ENCODE measurements around the gene TTYH3. TPM values are rescaled to one million over a fixed set of nuclear protein-coding genes. Genes with fewer than 3 reads are reported as not detected.
A peak's percentile ranks its signal among the peaks of the same experiment; 100 is the strongest.

The TTYH3 gene
- total RNA-seq, 2 donors from 2014 or later, result 7.0 to 11.1 TPM

GRCh38 chr7:2613098-2613930 lies 18.5 kb upstream of the TTYH3 start:
- Histone ChIP-seq H3K4me3 (no peak overlapping the region), H3K27me3 (no peaks in the 10 kb centered on the region), H3K4me1 (peaks cover 0 to 52% of the 10 kb centered on the region in 2 donors), H3K36me3 (no peaks in the 10 kb centered on the region), H3K27ac (peak overlapping the region; percentile 74 to 87), H3K9me3 (no peaks in the 10 kb centered on the region)
- DNase-seq (ENCODE audit: low spot score), result no peak
- TF ChIP-seq, protein P1, sequence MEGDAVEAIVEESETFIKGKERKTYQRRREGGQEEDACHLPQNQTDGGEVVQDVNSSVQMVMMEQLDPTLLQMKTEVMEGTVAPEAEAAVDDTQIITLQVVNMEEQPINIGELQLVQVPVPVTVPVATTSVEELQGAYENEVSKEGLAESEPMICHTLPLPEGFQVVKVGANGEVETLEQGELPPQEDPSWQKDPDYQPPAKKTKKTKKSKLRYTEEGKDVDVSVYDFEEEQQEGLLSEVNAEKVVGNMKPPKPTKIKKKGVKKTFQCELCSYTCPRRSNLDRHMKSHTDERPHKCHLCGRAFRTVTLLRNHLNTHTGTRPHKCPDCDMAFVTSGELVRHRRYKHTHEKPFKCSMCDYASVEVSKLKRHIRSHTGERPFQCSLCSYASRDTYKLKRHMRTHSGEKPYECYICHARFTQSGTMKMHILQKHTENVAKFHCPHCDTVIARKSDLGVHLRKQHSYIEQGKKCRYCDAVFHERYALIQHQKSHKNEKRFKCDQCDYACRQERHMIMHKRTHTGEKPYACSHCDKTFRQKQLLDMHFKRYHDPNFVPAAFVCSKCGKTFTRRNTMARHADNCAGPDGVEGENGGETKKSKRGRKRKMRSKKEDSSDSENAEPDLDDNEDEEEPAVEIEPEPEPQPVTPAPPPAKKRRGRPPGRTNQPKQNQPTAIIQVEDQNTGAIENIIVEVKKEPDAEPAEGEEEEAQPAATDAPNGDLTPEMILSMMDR (IDR thresholded peaks at IDR 0.05), result peak in 1 of 2 donors; percentile 13

GRCh38 chr7:2613931-2614600 lies 17.7 kb upstream of the TTYH3 start:
- Histone ChIP-seq H3K4me1 (peaks cover 0 to 54% of the 10 kb centered on the region in 2 donors), H3K9me3 (no peaks in the 10 kb centered on the region), H3K4me3 (peak overlapping the region in 1 of 2 donors; percentile 15), H3K27me3 (no peaks in the 10 kb centered on the region), H3K36me3 (no peaks in the 10 kb centered on the region), H3K27ac (peak overlapping the region; percentile 74 to 87)
- TF ChIP-seq, protein P1 (IDR thresholded peaks at IDR 0.05), result no peak
- DNase-seq (ENCODE audit: low spot score), result no peak

DNA sequence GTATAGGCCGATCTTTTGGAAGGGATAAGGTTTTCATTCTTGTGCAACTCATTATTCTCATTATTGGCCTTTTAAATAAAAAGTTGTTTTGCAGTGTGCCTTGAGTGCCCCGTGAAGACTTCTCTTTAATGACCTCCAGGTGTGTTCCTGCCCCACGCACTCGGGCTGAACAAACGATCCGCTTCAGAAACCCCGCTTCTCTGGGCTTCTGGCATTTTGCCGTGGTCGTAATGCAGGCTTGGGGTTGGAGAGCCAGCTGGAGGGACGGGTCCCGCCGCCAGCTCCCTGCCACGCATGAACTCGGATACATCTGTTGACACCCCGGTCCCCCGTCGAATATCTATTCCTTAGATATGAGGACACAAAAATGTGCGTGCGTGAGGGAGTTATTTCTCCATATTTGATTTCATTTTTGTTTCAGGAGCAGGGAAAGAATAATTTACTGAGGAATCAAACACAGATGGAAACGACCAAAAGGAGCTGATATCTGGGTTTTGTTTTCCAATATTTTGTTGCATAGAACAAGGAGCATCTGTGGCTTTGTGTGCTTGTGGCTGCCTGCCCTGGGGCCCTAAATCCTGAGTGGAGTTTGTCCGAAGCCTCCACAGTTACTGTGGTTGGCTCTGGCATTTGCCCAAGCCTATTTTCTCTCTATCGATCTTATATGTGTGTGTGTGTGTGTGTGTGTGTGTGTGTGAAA lies 17.0 kb upstream of the TTYH3 start:
- no peaks in the 10 kb centered on the region for H3K27me3 ChIP-seq
- H3K4me1 ChIP-seq, result peaks cover 0 to 54% of the 10 kb centered on the region in 2 donors
- H3K9me3 ChIP-seq, result no peaks in the 10 kb centered on the region
- TF ChIP-seq, protein P1 (IDR thresholded peaks at IDR 0.05), result no peak
- H3K36me3 ChIP-seq, result no peaks in the 10 kb centered on the region
- no peak for DNase-seq (ENCODE audit: low spot score)
- H3K4me3 ChIP-seq, result peak overlapping the region in 1 of 2 donors; percentile 15
- H3K27ac ChIP-seq, result peak overlapping the region; percentile 74 to 87

DNA sequence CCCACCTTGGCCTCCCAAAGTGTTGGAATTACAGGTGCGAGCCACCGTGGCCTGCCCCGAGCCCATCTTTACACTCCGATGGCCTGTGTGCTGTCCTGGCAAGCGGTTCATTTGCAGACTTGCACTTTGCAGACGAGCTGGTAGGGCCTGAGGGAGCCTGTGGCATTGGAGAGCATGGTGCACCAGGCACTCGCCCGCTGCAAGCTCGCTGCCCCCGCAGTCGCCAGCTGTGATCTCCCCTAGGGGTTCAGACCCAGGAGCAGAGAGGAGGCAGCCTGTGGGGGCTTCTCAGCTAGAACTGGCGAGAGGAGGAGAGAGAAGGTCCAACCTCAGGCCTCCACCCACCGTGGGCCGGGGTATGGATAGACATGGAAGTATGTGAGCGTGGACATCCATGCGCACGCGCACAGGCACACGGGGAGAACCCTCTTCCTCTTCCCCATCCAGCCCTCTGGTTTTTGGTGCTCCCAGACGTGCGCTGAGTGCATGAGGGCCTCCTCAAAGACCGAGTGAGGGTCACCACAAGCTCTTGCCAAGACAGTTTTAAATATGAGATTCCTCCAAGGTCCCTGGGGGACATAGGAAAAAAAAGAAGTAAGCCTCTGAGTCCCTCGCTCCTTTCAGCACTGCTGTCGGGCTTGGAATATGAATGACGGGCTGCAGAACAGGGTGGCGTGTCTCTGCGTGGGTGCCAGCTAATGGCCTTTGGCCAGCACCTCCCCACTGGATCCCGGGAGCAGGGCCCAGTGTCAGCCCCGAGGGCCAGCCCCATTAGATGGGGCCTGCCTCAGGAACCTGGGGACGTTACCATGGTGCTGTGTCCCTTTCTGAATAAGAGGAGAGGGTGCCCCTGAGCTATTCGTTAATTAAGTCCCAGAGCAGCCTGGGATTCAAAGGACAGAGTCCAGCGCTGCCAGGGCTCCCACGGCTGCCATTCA lies 15.1 kb upstream of the TTYH3 start:
- Histone ChIP-seq H3K27me3 (no peaks in the 10 kb centered on the region), H3K27ac (peak overlapping the region in 1 of 2 donors; percentile 42), H3K4me3 (no peak overlapping the region), H3K9me3 (no peaks in the 10 kb centered on the region), H3K4me1 (peaks cover 0 to 65% of the 10 kb centered on the region in 2 donors), H3K36me3 (no peaks in the 10 kb centered on the region)
- TF ChIP-seq, protein P1 (IDR thresholded peaks at IDR 0.05), result no peak
- no peak for DNase-seq (ENCODE audit: low spot score)
